CD4-positive, alpha-beta T cell treated with Interleukin-15 for 4 hours (primary cell): Measurements from ENCODE around the gene PNMA8A.
A peak's percentile ranks its signal among the peaks of the same experiment; 100 is the strongest.

Experiments used
- DNase-seq: peaks from one replicate; pipeline ENCODE4 v3.0.0-alpha.2; 2020; ENCODE audit warnings: low spot score

The PNMA8A gene

GRCh38 chr19:46428239-46429135 lies 42.9 kb downstream of the PNMA8A start, which contains the start of gene PNMA8C:
PNMA8C (minus strand) TSS chr19:46428936; CDS start chr19:46428359, 577 bp downstream.
- DNase-seq: peak; percentile 40

DNA sequence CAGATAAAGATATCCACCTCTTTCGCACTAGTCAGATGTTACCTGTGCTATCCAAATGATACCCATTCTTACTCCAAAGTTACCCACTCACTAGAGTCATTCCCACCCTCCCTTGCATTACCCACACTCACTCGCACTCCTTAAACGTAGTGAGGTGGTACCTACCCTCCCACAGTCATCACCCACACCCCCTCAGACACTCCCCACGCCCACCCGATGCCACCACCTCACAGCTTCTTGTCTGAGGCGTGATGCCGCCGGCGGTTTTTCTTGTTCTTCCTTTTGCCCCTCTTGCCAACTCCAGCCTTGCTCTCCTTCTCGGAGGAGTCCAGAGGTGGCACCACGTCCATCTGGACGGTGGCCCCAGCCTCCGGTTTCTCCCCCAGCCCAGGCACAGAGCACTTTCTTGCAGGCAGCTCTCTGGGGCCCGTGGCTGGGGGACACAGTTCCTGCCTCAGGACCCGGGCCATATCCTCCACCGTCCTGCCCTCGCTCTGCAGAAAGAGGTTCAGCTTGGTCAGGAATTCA lies 43.8 kb downstream of the PNMA8A start:
- no peak for DNase-seq

GRCh38 chr19:46426506-46427162 lies 44.7 kb downstream of the PNMA8A start:
- no peak for DNase-seq

DNA sequence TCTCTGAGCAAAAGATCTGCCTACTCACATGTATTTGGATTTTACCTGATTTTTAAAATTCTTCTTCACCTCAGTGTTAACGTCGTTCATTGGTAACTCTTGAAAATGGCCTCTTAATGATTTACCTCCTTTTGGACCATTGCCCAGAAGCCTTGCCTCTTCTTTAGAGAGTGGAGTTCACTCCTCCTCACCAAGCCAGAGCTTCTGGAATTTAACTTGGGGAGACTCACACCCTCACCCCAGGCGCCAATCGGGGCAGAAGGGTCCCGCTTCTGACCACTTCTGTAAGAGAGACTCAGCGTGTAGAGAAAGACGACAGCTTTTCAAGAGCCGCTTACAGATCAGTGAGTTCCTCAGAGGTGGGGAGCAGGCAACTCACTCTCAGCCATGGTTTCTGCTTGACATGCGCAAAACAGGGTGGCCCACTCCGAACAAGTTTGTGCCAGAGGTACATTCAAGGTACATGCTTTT lies 45.3 kb downstream of the PNMA8A start:
- no peak for DNase-seq

DNA sequence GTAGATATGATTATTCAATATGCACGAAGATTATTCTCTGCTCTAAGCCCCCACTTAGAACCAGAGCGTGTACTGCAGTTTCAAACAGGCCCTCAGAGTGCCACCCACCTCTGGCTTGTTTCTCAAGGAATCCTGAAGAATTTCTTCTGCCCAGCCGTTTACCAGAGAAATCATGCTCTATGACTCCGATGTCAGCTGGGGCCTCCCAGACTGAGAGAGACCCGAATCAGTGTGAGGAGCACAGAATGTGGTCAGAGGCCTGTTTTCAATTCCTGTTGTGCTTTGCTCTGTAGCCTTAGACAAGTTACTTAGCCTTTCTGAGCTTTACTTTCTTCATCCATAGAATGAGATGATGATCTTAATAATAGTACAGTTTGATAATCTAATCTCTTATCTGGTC lies 48.2 kb downstream of the PNMA8A start:
- DNase-seq: no peak

DNA sequence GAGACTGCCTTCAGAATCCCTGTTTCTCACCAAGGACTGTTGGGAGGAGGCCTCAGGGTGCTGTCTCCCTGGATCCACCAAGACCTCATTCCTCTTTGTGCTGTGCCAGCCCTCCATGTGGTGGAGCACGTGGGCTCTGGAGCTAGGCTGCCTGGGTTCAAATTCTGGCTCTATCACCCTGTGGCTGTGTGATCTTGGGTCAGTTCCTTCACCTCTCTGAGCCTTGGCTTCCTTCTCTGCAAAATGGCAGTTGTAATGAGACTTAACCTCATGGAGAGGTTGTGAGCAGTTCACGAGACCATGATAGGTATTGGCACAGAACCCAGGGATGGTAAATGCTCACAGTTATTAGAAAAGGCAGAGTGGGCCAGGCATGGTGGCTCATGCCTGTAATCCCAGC lies 49.0 kb downstream of the PNMA8A start:
- no peak for DNase-seq

- no peak for DNase-seq
These were observed 51.3 kb downstream of the PNMA8A start for GRCh38 chr19:46420056-46420455.
